ENCODE measurements around the gene APIP. TPM values are rescaled to one million over a fixed set of nuclear protein-coding genes. Genes with fewer than 3 reads are reported as not detected.

The APIP gene
- total and polyA plus RNA-seq, 10 of the 15 experiments (the other 5 are each of a cell fraction or from before 2014, with no cell fraction given), result 26.8 to 87.1 (median 52.8) TPM

DNA sequence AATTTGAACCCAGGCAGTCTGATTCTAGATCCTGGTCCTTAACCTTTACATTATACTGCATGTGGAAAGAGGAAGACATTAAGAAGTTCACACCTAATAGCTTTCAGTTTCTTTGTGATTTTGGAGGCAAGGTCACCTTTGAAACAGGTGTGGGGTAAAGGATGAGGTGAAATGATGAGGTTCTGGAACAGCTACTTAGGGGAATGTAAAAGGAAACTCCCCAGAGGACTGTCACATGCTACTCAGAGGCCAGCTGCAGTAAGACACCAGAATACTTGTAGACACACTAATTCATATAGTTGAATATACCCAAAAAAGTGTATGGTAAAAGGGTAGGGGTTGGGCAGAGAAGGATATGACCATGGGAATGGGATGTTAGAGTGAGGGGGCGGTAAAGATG, 5.4 kb downstream of the APIP start:
- H3K9me3 ChIP-seq (replicated peaks; ENCODE audit: control insufficient read depth, insufficient read depth, low read length), result no peaks in the 10 kb centered on the region; the same call in 2 of the 3 replicates
- BruUV-seq (replicated peaks), result no TSS peak
- H3K4me2 ChIP-seq (ENCODE audit: control insufficient read depth, insufficient read depth), result peak overlapping the region; percentile 11; the same call in 1 of the 2 replicates
- 82% methylated on average over 1 of the region's 1 CpG for WGBS (ENCODE audit: insufficient coverage, insufficient replicate concordance, low lambda C conversion rate, missing lambda C conversion rate)
- H2AFZ ChIP-seq (ENCODE audit: control insufficient read depth, low read depth, low read length), result no peak overlapping the region
- intact Hi-C loops (cut with micrococcal nuclease; ENCODE audit: unreplicated experiment), result no loop called here
- no peak overlapping the region for H3K9ac ChIP-seq (ENCODE audit: control insufficient read depth, insufficient read depth, low read length)
- H3K79me2 ChIP-seq (ENCODE audit: control insufficient read depth, insufficient read depth, low read length), result peaks cover 14% of the 10 kb centered on the region
- POLR2A ChIA-PET, result no interaction called here
- CTCF ChIA-PET, result interaction anchor here (1.1 to 1.2 kb wide), 2 partner anchors 10 to 395 kb away, joined by 3 to 5 read pairs; no protein-coding TSS in a partner anchor
- no peaks in the 10 kb centered on the region for H3K27me3 ChIP-seq (replicated peaks in 1 of 2; ENCODE audit: control insufficient read depth in 2 of 2, insufficient read depth in 2 of 2, low read length in 1 of 2)
- ATAC-seq (peak; percentile 58), DNase-seq (ENCODE audit: low read depth, low spot score) (no peak), FAIRE-seq (no peak)
- no peaks in the 10 kb centered on the region for H3K36me3 ChIP-seq (ENCODE audit: control insufficient read depth in 2 of 2, insufficient read depth in 2 of 2, low read length in 1 of 2)
- no peaks in the 10 kb centered on the region for H4K20me1 ChIP-seq (ENCODE audit: control insufficient read depth, insufficient read depth)
- H3K4me3 ChIP-seq, result no peak overlapping the region
- no peak overlapping the region for H3K27ac ChIP-seq (ENCODE audit: control insufficient read depth, insufficient read depth)
- RAD21 ChIA-PET (ENCODE audit: unreplicated experiment), result interaction anchor here (0.9 kb wide), 1 partner anchor 16 kb away, joined by 3 read pairs; no protein-coding TSS in a partner anchor
- SMC1A ChIA-PET (ENCODE audit: uncharacterized antibody, unreplicated experiment), result interaction anchor here (0.6 to 1.2 kb wide), 4 partner anchors 14 to 1018 kb away, joined by 3 to 4 read pairs (median 3); no protein-coding TSS in a partner anchor
- H3K4me1 ChIP-seq (ENCODE audit: control insufficient read depth, insufficient read depth, low read length), result peaks cover 4% of the 10 kb centered on the region; the same call in 1 of the 2 replicates
- in situ Hi-C loops (cut with MboI), result no loop called here
- TF ChIP-seq SPI1 (IDR thresholded peaks at IDR 0.05; ENCODE audit: borderline replicate concordance, insufficient read depth, low read depth, low read length), result peak; percentile 10; the same call in 1 of the 2 replicates
- no peak for TF ChIP-seq SREBF1 (IDR thresholded peaks at IDR 0.05; ENCODE audit: low read length)
- TF ChIP-seq, protein P1, sequence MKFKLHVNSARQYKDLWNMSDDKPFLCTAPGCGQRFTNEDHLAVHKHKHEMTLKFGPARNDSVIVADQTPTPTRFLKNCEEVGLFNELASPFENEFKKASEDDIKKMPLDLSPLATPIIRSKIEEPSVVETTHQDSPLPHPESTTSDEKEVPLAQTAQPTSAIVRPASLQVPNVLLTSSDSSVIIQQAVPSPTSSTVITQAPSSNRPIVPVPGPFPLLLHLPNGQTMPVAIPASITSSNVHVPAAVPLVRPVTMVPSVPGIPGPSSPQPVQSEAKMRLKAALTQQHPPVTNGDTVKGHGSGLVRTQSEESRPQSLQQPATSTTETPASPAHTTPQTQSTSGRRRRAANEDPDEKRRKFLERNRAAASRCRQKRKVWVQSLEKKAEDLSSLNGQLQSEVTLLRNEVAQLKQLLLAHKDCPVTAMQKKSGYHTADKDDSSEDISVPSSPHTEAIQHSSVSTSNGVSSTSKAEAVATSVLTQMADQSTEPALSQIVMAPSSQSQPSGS (IDR thresholded peaks at IDR 0.05; ENCODE audit: low read length), result no peak
- no peak for TF ChIP-seq SMARCA5 (IDR thresholded peaks at IDR 0.05)
- TF ChIP-seq, protein P2, sequence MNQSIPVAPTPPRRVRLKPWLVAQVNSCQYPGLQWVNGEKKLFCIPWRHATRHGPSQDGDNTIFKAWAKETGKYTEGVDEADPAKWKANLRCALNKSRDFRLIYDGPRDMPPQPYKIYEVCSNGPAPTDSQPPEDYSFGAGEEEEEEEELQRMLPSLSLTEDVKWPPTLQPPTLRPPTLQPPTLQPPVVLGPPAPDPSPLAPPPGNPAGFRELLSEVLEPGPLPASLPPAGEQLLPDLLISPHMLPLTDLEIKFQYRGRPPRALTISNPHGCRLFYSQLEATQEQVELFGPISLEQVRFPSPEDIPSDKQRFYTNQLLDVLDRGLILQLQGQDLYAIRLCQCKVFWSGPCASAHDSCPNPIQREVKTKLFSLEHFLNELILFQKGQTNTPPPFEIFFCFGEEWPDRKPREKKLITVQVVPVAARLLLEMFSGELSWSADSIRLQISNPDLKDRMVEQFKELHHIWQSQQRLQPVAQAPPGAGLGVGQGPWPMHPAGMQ (IDR thresholded peaks at IDR 0.05; ENCODE audit: borderline replicate concordance), result no peak
- no peak for TF ChIP-seq SUPT20H (IDR thresholded peaks at IDR 0.05; ENCODE audit: borderline replicate concordance, control insufficient read depth, low read depth, low read length)
- no peak for TF ChIP-seq SP1 (IDR thresholded peaks at IDR 0.05; ENCODE audit: low read depth, low read length)
- TF ChIP-seq MEF2B (IDR thresholded peaks at IDR 0.05; ENCODE audit: partially characterized antibody, poor library complexity, severe bottlenecking), result peak; percentile 68
- no peak for TF ChIP-seq LARP7 (IDR thresholded peaks at IDR 0.05)
- no peak for TF ChIP-seq TCF7 (IDR thresholded peaks at IDR 0.05; ENCODE audit: borderline replicate concordance)
- TF ChIP-seq, protein P3, sequence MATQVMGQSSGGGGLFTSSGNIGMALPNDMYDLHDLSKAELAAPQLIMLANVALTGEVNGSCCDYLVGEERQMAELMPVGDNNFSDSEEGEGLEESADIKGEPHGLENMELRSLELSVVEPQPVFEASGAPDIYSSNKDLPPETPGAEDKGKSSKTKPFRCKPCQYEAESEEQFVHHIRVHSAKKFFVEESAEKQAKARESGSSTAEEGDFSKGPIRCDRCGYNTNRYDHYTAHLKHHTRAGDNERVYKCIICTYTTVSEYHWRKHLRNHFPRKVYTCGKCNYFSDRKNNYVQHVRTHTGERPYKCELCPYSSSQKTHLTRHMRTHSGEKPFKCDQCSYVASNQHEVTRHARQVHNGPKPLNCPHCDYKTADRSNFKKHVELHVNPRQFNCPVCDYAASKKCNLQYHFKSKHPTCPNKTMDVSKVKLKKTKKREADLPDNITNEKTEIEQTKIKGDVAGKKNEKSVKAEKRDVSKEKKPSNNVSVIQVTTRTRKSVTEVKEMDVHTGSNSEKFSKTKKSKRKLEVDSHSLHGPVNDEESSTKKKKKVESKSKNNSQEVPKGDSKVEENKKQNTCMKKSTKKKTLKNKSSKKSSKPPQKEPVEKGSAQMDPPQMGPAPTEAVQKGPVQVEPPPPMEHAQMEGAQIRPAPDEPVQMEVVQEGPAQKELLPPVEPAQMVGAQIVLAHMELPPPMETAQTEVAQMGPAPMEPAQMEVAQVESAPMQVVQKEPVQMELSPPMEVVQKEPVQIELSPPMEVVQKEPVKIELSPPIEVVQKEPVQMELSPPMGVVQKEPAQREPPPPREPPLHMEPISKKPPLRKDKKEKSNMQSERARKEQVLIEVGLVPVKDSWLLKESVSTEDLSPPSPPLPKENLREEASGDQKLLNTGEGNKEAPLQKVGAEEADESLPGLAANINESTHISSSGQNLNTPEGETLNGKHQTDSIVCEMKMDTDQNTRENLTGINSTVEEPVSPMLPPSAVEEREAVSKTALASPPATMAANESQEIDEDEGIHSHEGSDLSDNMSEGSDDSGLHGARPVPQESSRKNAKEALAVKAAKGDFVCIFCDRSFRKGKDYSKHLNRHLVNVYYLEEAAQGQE (IDR thresholded peaks at IDR 0.05; ENCODE audit: low read depth, low read length), result no peak
- no peak for TF ChIP-seq SIX5 (IDR thresholded peaks at IDR 0.05; ENCODE audit: low read depth, low read length, severe bottlenecking)
- TF ChIP-seq EED (IDR thresholded peaks at IDR 0.05; ENCODE audit: low read depth), result no peak
- no peak for TF ChIP-seq PML (IDR thresholded peaks at IDR 0.05; ENCODE audit: low read length)
- TF ChIP-seq, protein P4, sequence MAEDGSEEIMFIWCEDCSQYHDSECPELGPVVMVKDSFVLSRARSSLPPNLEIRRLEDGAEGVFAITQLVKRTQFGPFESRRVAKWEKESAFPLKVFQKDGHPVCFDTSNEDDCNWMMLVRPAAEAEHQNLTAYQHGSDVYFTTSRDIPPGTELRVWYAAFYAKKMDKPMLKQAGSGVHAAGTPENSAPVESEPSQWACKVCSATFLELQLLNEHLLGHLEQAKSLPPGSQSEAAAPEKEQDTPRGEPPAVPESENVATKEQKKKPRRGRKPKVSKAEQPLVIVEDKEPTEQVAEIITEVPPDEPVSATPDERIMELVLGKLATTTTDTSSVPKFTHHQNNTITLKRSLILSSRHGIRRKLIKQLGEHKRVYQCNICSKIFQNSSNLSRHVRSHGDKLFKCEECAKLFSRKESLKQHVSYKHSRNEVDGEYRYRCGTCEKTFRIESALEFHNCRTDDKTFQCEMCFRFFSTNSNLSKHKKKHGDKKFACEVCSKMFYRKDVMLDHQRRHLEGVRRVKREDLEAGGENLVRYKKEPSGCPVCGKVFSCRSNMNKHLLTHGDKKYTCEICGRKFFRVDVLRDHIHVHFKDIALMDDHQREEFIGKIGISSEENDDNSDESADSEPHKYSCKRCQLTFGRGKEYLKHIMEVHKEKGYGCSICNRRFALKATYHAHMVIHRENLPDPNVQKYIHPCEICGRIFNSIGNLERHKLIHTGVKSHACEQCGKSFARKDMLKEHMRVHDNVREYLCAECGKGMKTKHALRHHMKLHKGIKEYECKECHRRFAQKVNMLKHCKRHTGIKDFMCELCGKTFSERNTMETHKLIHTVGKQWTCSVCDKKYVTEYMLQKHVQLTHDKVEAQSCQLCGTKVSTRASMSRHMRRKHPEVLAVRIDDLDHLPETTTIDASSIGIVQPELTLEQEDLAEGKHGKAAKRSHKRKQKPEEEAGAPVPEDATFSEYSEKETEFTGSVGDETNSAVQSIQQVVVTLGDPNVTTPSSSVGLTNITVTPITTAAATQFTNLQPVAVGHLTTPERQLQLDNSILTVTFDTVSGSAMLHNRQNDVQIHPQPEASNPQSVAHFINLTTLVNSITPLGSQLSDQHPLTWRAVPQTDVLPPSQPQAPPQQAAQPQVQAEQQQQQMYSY (CRISPR knock-in tag; IDR thresholded peaks at IDR 0.05), result no peak
